ENCODE data around the gene NFIX. TPM values are rescaled to one million over a fixed set of nuclear protein-coding genes. Genes with fewer than 3 reads are reported as not detected.

Gene NFIX
- total and polyA plus RNA-seq, 2 of the 13 experiments (the other 11 are each of a cell fraction or from before 2014, with no cell fraction given) = 3.4 to 5.4 TPM

- TF ChIP-seq ZNF670 (CRISPR knock-in tag; IDR thresholded peaks at IDR 0.05; ENCODE audit: borderline replicate concordance) = peak; percentile 95; the same call in 1 of the 2 replicates
- TF ChIP-seq, protein P1, sequence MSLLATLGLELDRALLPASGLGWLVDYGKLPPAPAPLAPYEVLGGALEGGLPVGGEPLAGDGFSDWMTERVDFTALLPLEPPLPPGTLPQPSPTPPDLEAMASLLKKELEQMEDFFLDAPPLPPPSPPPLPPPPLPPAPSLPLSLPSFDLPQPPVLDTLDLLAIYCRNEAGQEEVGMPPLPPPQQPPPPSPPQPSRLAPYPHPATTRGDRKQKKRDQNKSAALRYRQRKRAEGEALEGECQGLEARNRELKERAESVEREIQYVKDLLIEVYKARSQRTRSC (CRISPR knock-in tag; IDR thresholded peaks at IDR 0.05; ENCODE audit: low read depth) = 0 out of 2 replicates have a peak, but pooled peaks have one; percentile 48
- TF ChIP-seq, protein P2, sequence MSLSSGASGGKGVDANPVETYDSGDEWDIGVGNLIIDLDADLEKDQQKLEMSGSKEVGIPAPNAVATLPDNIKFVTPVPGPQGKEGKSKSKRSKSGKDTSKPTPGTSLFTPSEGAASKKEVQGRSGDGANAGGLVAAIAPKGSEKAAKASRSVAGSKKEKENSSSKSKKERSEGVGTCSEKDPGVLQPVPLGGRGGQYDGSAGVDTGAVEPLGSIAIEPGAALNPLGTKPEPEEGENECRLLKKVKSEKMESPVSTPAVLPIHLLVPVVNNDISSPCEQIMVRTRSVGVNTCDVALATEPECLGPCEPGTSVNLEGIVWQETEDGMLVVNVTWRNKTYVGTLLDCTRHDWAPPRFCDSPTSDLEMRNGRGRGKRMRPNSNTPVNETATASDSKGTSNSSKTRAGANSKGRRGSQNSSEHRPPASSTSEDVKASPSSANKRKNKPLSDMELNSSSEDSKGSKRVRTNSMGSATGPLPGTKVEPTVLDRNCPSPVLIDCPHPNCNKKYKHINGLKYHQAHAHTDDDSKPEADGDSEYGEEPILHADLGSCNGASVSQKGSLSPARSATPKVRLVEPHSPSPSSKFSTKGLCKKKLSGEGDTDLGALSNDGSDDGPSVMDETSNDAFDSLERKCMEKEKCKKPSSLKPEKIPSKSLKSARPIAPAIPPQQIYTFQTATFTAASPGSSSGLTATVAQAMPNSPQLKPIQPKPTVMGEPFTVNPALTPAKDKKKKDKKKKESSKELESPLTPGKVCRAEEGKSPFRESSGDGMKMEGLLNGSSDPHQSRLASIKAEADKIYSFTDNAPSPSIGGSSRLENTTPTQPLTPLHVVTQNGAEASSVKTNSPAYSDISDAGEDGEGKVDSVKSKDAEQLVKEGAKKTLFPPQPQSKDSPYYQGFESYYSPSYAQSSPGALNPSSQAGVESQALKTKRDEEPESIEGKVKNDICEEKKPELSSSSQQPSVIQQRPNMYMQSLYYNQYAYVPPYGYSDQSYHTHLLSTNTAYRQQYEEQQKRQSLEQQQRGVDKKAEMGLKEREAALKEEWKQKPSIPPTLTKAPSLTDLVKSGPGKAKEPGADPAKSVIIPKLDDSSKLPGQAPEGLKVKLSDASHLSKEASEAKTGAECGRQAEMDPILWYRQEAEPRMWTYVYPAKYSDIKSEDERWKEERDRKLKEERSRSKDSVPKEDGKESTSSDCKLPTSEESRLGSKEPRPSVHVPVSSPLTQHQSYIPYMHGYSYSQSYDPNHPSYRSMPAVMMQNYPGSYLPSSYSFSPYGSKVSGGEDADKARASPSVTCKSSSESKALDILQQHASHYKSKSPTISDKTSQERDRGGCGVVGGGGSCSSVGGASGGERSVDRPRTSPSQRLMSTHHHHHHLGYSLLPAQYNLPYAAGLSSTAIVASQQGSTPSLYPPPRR (CRISPR knock-in tag; IDR thresholded peaks at IDR 0.05; ENCODE audit: borderline replicate concordance) = no peak; the same call in 1 of the 2 replicates
- TF ChIP-seq, protein P3, sequence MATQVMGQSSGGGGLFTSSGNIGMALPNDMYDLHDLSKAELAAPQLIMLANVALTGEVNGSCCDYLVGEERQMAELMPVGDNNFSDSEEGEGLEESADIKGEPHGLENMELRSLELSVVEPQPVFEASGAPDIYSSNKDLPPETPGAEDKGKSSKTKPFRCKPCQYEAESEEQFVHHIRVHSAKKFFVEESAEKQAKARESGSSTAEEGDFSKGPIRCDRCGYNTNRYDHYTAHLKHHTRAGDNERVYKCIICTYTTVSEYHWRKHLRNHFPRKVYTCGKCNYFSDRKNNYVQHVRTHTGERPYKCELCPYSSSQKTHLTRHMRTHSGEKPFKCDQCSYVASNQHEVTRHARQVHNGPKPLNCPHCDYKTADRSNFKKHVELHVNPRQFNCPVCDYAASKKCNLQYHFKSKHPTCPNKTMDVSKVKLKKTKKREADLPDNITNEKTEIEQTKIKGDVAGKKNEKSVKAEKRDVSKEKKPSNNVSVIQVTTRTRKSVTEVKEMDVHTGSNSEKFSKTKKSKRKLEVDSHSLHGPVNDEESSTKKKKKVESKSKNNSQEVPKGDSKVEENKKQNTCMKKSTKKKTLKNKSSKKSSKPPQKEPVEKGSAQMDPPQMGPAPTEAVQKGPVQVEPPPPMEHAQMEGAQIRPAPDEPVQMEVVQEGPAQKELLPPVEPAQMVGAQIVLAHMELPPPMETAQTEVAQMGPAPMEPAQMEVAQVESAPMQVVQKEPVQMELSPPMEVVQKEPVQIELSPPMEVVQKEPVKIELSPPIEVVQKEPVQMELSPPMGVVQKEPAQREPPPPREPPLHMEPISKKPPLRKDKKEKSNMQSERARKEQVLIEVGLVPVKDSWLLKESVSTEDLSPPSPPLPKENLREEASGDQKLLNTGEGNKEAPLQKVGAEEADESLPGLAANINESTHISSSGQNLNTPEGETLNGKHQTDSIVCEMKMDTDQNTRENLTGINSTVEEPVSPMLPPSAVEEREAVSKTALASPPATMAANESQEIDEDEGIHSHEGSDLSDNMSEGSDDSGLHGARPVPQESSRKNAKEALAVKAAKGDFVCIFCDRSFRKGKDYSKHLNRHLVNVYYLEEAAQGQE (IDR thresholded peaks at IDR 0.05; ENCODE audit: borderline replicate concordance in 1 of 2, low read depth in 1 of 2, low read length in 2 of 2) = 0 out of 4 replicates have a peak, but pooled peaks of 1 of the 2 experiments have one; percentile 46
- TF ChIP-seq GATAD2A (CRISPR knock-in tag; IDR thresholded peaks at IDR 0.05) = 0 out of 2 replicates have a peak, but pooled peaks have one; percentile 38
- 0 out of 2 replicates have a peak, but pooled peaks have one; percentile 64 for TF ChIP-seq ZNF816 (CRISPR knock-in tag; IDR thresholded peaks at IDR 0.05; ENCODE audit: borderline replicate concordance)
- 0 out of 2 replicates have a peak, but pooled peaks have one; percentile 60 for TF ChIP-seq HINFP (CRISPR knock-in tag; IDR thresholded peaks at IDR 0.05; ENCODE audit: low read depth)
- TF ChIP-seq U2AF2 (IDR thresholded peaks at IDR 0.05; ENCODE audit: low read depth, low read length) = no peak
- TF ChIP-seq ZBTB1 (CRISPR knock-in tag; IDR thresholded peaks at IDR 0.05; ENCODE audit: borderline replicate concordance) = no peak
- TF ChIP-seq, protein P4, sequence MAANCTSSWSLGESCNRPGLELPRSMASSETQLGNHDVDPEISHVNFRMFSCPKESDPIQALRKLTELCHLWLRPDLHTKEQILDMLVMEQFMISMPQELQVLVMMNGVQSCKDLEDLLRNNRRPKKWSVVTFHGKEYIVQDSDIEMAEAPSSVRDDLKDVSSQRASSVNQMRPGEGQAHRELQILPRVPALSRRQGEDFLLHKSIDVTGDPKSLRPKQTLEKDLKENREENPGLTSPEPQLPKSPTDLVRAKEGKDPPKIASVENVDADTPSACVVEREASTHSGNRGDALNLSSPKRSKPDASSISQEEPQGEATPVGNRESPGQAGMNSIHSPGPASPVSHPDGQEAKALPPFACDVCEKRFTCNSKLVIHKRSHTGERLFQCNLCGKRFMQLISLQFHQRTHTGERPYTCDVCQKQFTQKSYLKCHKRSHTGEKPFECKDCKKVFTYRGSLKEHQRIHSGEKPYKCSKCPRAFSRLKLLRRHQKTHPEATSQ (CRISPR knock-in tag; IDR thresholded peaks at IDR 0.05; ENCODE audit: borderline replicate concordance) = no peak
- TF ChIP-seq ZBTB7B (CRISPR knock-in tag; IDR thresholded peaks at IDR 0.05) = peak; percentile 62; the same call in 1 of the 2 replicates
- no peak for TF ChIP-seq SP2 (CRISPR knock-in tag; IDR thresholded peaks at IDR 0.05)
Observed at GRCh38 chr19:13116282-13117175, 121.3 kb downstream of the NFIX start, which contains the start of gene TRMT1 (continued).
